Measurements from ENCODE around the gene EIF4ENIF1.
"Not testable (repeated sequence)": the region's sequence is repeated elsewhere in the genome, so short reads cannot be mapped to it uniquely, and the experiment has no call there.

Gene EIF4ENIF1

GRCh38 chr22:31489632-31490495 is at the start of gene EIF4ENIF1:
EIF4ENIF1 (minus strand) TSS chr22:31489842; CDS start chr22:31488718, 1,124 bp downstream.
- peak; percentile 59 to 73 for DNase-seq (ENCODE audit: low read depth in 2 of 2)

GRCh38 chr22:31538815-31539214 is 49.2 kb upstream of the EIF4ENIF1 start:
- DNase-seq (ENCODE audit: low read depth in 2 of 2), result no peak

- no peak for DNase-seq (ENCODE audit: low read depth in 2 of 2)
These were observed 47.4 kb upstream of the EIF4ENIF1 start for GRCh38 chr22:31537019-31537535.

- DNase-seq (ENCODE audit: low read depth in 2 of 2), result no peak
These were observed 43.7 kb upstream of the EIF4ENIF1 start for GRCh38 chr22:31533374-31533773.

- DNase-seq (ENCODE audit: low read depth in 2 of 2), result no peak
These were observed 42.4 kb upstream of the EIF4ENIF1 start for GRCh38 chr22:31532060-31532459.

- DNase-seq (ENCODE audit: low read depth in 2 of 2), result no peak
These were observed 41.2 kb upstream of the EIF4ENIF1 start for GRCh38 chr22:31530823-31531195.

DNA sequence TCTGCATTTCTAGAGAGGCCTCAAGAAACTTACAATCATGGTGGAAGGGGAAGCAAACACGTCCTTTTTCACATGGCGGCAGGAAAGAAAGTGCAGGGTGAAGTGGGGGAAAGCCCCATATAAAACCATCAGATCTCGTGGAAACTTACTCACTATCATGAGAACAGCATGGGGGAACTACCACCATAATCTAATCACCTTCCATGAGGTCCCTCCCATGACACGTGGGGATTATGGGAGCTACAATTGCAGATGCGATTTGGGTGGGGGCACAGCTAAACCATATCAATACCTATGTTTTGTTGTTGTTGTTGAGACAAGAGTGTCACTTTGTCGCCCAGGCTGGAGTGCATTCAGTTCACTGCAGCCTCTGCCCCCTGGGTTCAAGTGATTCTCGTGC is 36.6 kb upstream of the EIF4ENIF1 start:
- DNase-seq (ENCODE audit: low read depth in 2 of 2), result no peak

DNA sequence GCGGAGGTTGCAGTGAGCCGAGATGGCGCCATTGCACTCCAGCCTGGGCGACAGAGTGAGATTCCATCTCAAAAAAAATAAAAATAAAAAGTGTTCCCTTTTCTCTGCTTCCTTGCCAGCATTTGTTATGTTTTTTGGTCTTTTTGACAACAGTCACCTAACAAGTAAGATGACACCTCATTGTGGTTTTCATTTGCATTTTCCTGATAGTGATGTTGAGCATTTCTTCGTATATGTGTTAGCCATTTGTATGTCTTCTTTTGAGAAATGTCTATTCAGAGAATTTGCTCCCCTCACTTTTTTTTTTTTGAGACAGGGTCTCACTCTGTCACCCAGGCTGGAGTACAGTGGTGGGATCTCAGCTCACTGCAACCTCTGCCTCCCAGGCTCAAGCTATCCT is 34.5 kb upstream of the EIF4ENIF1 start:
- DNase-seq (ENCODE audit: low read depth in 2 of 2), result not testable (repeated sequence)

GRCh38 chr22:31520051-31520450 is 30.4 kb upstream of the EIF4ENIF1 start:
- DNase-seq (ENCODE audit: low read depth in 2 of 2), result no peak

DNA sequence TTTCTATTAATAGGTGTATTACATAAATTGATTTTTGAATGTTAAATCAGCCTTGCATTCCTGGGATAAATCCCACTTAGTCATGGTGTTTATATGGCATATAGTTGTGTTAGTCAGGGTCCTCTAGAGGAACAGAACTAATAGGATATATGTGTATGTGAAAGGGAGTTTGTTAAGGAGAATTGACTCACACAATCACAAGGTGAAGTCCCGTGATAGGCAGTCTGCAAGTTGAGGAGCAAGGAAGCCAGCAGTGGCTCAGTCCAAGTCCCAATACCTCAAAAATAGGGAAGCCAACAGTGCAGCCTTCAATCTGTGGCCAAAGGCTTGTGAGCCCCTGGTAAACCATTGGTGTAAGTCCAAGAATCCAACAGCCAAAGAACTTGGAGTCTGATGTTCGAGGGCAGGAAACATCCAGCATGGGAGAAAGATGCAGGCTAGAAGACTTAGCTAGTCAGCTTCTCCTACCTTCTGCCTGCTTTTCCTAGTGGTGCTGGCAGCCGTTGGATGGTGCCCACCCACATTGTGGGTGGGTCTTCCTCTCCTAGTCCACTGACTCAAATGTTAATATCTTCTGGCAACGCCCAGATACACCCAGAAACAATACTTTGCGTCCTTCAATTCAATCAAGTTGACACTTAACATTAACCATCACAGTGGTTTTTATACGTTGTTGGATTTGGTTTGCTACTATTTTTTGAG is 19.6 kb upstream of the EIF4ENIF1 start:
- DNase-seq (ENCODE audit: low read depth in 2 of 2), result no peak

- DNase-seq (ENCODE audit: low read depth in 2 of 2), result no peak
These were observed 18.9 kb upstream of the EIF4ENIF1 start for GRCh38 chr22:31508536-31508935.

DNA sequence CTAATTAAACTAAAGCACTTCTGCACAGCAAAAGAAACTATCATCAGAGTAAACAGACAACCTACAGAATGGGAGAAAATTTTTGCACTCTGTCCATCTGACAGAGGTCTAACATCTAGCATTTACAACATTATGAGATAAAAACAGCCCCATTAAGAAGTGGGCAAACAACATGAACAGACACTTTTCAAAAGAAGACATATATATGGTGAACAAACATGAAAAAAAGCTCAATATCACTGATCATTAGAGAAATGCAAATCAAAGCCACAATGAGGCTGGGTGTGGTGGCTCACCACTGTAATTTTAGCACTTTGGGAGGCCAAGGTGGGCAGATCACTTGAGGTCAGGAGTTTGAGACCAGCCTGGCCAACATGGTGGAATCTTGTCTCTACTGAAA is 17.9 kb upstream of the EIF4ENIF1 start:
- not testable (repeated sequence) for DNase-seq (ENCODE audit: low read depth in 2 of 2)

DNA sequence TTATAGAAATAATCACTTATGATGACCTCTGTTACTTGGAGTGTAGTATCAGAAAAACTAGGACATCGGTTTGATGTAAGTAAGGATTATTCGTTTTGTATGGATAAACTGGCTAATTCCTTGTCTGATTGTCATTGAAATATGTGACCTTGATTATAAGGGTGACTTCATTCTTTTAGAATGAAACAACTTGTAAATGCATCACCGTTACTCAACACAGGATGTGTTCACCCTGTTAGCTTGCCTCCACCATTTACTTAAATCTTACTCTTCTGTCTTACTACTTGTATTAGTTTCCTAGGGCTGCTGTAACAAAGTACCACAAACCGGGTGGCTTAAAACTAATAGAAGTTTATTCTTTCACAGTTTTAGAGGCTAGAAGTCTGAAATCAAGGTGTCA is 14.6 kb upstream of the EIF4ENIF1 start:
- no peak for DNase-seq (ENCODE audit: low read depth in 2 of 2)

DNA sequence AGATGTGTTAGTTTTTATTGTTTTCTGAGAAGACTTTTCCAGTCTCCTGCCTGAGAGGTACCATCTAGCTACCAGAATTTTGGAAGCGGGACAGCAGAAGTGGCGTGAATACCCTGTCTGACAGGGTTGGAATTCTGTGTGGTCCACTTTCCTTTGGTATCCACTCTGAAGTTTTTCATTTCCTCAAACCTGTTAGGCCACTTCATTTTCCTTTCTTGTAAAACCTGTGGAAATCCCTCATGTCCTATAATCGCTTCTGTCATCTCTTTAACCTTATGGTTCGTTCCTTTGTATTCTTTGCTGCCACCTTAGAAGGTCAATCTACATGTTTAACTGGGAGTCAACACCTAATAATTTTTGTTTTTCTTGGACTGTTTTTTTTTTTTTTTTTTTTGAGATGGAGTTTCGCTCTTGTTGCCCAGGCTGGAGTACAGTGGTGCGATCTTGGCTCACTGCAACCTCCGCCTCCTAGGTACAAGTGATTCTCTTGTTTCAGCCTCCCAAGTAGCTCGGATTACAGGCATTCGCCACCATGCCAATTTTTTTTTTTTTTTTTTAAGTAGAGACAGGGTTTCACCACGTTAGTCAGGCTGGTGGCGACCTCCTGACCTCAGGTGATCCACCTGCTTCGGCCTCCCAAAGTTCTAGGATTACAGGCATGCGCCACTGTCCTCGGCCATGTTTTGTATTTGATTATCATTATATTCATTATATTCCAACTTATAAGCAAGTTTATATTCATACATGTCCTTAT is 13.7 kb upstream of the EIF4ENIF1 start:
- DNase-seq (ENCODE audit: low read depth in 2 of 2), result no peak

- DNase-seq (ENCODE audit: low read depth in 2 of 2), result no peak
These were observed 12.1 kb upstream of the EIF4ENIF1 start for GRCh38 chr22:31501738-31502137.

DNA sequence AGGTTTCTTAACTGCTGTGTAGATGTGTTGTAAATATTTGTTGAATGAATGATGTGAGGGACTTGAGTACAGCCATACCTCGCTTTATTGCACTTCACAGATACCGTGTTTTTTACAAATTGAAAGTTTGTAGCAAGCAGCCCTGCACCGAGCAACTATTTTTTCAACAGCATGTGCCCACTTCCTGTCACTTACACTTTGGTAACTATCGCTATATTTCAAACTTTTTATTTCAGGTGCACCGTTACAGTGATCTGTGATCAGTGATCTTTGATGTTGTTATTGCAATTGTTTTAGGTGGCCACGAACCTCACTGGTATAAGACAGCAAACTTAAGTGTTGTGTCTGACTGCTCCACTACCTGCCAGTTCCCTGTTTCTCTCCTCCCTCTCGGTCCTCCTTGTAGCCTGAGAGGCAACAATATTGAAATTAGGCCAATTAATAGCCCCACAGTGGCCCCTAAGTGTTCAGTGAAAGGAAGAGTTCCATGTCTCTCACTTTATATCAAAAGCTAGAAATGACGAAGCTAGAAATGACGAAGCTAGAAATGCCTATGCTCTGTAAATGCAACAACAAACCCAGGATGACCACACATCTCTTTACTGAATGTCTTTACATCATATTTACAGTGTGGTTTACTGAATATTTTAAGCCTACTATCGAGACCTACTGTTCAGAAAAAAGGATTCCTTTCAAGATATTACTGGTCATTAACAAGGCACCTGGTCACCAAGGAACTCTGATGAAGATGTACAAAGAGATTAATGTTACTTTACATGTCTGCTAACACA is 7.7 kb upstream of the EIF4ENIF1 start:
- DNase-seq (ENCODE audit: low read depth in 2 of 2), result no peak

DNA sequence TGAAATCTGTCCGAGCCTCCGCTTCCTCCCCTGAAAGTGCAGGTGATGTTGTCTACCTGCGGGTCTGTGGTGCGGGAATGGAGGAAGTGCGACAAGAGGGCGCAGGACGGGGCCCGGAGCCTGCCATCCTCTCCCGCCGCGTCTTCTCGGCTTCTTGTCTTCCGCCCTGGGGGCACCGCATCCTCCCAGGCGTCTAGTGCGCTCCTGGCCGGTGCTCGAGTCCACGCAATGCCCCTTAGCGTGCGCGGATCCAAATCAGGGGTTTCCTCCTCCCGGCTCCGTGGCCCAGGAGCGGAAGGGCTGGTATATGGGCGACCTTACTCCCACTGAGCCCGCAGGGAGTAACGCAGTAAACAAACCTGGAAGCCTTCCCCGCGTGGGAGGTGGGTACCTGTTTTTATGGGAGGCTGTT is 7.1 kb upstream of the EIF4ENIF1 start:
- peak in 1 of 2 donors; percentile 23 for DNase-seq (ENCODE audit: low read depth in 2 of 2)

DNA sequence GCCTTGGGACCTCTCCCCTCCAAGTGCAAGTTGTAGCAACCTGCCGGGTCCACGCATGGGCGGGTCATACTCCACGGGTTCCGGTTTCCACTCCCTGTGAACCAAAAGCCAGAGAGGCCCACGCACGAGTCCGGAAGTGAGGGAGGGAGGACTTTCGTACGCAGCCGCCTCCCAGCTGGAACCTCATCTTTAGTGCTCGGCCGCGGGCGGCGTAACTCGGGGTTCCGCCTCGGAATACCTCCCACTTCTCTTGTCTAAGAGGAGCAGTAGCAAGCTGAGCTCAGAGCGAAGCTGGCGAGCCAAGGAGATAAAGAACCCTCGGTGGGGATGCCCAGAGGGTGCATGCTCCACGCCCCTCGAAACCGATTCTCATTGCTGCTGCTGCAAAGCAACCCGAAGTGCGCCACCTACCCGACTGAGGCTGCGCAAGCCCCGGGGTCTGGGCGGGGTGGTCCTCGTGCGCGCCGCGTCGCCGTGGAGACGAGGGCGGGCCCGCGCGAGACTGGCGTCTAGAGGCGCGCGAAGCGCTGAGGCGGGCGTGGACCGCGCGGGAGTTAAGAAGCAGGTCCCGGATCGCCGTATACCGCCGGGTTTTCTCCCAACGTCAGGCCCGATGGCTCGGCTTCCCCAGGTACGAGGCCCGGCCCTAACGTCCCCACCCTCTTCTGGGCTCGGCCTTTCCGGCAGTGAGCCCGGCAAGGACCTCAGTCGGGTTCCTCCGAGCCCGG is 6.5 kb upstream of the EIF4ENIF1 start, which contains the start of gene SFI1:
TSS of gene SFI1 (plus strand) at position 530 of the 728 bp plus-strand sequence. CDS start 11,749 bp downstream, outside the sequence.
- peak; percentile 89 to 93 for DNase-seq (ENCODE audit: low read depth in 2 of 2)

- no peak for DNase-seq (ENCODE audit: low read depth in 2 of 2)
These were observed 5.7 kb upstream of the EIF4ENIF1 start for GRCh38 chr22:31495343-31495742.

DNA sequence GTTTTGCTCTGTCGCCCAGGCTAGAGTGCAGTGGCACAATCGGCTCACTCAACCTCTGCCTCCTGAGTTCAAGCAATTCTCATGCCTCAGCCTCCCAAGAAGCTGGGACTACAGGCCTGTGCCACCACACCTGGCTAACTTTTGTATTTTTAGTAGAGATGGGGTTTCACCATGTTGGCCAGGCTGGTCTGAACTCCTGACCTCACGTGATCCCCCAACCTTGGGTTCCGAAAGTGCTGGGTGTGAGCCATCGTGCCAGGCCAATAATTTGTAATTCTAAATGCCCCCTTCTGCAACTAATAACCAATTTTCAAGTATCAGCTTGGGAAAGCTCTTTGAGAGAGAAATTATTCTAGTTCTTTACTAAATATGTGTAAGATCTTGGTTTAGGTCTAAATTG is 3.7 kb upstream of the EIF4ENIF1 start:
- DNase-seq (ENCODE audit: low read depth in 2 of 2), result not testable (repeated sequence)

Measured in stimulated activated CD8-positive, alpha-beta memory T cell treated with anti-CD3 and anti-CD28 coated beads, Interleukin-15, amount 100 ng/mL, for 4 hours (primary cell).